IPS-NIHi7 (cell line): ENCODE results near the gene AGPAT2.
A peak's percentile ranks its signal among the peaks of the same experiment; 100 is the strongest.

Experiments
- DNase-seq: peaks from one replicate; pipeline ENCODE4 v3.0.0; 2012; ENCODE audit warnings: mixed read lengths; ENCODE audit errors: extremely low spot score

Gene AGPAT2

DNA sequence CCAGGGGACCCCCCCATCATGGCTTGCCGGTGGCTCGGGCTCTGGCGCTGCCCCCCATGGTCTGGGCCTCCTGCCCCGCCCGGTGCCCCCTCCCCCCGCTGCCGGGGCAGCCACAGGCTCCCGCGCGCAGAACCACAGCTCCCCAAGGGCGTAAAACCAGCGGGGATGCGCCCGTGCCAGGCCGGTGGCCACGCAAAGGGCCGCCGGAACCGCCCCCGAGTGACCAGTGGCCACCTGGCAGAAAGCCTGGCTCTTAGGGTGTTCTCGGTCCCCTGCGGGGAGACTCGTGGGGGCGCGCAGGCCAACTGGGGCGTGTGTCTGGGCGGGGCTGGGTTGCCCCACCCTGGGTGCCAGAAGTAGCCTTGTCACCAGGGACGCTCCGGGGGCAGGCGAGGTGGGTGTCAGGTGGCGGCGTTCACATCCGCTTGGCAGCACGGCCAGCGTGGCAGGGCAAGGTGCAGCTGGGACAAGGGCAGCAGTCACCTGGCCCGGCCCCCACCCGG, 515 bp upstream of the AGPAT2 start:
- DNase-seq: no peak

DNA sequence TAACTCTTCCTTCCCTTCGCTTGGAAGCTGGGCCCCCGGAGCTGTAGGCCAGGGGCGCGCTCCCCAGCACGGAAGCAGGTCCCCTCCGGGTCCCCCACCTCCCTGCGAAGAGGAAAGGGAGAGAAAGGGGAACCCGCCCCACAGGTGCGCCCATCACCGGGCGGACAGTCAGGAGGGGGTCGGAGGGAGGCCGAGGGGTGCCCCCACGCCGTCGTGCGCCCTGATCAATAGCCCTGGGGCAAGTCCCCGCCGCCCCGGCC, 793 bp downstream of the AGPAT2 start:
- no peak for DNase-seq

DNA sequence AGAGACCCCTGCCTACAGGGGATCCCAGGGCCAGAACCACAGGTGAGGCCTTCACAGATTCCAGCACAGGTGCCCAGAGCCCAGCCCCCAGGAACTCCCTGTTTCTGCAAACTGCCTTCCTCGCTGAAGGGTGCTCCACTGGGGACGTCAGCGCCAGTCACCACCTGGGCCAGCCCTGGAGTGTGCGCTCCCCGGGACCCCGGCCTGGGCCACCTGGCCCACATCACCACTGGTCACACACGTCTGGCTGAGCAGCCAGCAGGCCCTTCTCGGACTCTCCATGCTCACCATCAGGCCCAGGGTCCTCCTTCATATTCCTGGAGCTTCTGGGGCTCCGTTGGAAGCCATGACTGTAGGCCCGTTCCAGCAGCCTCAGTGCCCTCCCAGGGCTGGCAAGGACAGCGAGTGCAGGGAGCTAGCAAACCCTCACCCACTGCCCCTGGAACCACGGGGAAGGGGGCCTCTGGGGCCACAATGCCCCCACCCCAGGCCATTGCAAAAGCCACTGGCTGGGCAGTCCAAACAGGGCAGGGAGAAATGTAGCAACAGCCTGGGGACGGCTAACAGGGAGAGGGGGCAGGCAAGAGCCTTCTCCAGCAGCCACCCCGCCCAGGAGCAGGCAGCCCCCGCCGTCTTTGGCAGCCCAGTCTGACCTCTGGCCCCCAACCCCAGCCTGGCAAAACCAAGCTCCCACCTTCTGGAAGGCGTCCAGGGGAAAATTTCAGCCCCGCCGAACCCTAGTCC, 1.3 kb downstream of the AGPAT2 start:
- DNase-seq: no peak

DNA sequence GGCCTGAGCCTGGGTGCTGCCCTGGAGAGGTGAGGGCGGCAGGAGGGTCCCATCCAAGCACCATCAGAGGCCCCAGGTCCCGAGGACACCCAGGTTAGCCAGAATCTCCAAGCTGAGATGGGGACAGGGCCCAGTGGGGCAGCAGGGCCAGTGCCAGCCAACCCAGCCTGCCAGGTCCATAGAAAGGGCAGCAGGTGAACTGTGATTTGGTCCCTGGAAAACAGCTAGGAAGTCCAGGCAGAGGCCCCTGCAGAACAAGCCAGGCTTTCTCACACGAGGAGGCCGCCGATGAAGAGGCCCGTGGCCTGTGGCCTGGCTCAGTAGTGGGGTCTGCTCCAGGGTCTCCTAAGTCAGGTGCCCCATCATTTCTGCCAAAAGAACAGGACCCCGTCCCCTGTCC, 2.0 kb downstream of the AGPAT2 start:
- DNase-seq: no peak

DNA sequence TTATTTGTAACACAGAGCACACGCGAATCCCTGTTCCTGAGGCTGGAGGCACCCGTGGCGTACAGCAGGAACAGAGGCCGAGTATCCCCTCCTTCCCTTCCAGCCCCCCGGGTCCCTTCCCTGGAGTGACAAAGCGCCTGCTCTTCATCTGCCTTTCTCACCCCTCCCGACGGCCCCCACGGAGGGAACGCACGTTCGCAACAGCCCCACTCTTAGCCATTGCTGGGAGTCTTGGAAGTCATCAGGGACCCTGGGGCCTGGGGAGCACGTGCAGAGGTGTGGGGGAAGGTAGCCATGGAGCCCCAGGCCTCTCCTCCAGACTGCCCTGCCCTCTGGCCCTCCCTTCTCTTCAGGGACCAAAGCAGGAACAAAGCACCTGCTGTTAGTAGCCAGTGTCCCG, 2.5 kb downstream of the AGPAT2 start:
- DNase-seq: no peak

DNA sequence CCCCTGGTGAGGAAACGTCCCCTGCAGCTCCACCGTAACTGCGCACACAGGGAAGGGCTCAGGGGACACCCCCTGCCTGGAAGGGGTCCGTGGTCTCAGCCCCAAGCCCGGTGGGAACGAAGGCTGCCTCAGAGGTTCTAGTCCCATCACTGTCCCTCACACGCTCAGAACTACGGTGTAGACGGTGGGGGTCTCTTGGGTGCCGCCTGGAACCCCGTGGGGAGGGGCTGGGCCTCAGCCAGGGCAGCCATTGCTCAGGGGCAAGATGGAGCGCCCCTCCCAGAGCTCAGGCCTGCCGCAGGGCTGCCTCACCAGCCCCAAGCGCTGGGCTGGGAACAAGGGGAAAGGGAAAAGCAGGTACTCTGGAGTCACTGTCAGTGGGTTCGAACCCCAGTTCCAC, 2.9 kb downstream of the AGPAT2 start:
- DNase-seq: no peak

DNA sequence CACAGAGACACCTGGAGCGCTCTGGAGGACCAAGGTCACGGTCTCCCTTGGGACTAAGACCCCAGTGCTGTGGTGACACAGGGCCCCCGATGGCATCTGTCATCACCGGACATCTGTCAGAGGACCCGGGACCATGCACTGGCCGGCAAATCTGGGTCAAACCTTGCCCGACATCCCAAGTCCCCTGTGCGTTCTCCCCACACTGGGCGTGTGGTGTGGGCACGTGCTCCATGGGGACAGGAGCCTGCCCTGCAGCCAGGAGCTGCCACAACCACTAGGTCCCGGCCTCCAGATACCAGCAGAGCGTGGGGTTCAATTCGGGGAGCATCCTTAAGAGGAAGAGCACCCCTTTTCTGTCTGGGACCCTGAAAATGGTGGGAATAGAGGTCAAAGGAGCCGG, 3.5 kb downstream of the AGPAT2 start:
- no peak for DNase-seq

DNA sequence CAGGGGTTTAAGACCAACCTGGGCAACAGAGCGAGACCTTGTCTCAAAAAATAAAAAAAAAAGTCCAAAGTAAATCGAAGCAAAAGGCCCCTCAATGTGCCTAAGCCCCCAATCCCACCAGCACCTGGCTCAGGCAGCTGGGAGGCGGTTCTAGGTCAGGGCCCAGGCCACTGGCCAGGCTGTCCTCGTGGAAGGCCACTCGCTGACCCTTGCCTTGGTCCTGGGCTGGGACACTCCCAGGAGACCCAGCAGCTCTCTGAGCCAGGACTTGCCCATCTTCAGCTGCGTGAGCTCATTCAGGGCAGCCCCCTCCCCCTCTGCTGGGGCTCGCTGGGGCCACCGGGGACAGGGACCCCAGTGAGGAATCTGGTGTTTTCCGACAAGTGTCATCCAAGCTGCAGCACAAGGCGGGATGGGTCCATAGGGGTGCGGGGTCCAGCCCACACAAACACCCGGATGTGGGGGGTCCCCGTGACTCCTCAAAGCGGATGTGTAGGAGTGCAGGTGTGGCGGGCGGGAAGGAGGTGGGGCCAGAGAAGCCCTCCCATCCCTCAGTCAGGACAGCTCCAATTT, 4.0 kb downstream of the AGPAT2 start:
- no peak for DNase-seq

DNA sequence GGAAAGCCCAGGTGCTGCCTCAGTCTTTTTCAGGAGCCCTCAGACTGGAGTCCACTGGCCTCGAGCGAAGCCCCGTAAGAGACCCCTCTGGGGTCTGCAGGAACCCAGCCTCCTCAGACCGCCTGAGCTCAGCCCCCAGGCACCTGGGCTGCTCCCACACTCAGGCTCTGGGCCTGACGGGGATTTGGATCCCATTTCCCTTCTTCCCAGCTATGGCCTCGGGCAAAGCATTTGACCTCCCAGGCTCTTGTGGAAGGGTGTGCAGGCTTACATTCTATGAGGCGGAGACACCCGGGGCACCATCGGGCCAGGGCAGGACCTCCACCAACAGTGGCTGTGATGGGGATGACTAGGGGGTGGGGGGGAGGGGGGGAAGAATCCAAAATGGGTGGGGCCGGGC, 4.5 kb downstream of the AGPAT2 start:
- DNase-seq: no peak

DNA sequence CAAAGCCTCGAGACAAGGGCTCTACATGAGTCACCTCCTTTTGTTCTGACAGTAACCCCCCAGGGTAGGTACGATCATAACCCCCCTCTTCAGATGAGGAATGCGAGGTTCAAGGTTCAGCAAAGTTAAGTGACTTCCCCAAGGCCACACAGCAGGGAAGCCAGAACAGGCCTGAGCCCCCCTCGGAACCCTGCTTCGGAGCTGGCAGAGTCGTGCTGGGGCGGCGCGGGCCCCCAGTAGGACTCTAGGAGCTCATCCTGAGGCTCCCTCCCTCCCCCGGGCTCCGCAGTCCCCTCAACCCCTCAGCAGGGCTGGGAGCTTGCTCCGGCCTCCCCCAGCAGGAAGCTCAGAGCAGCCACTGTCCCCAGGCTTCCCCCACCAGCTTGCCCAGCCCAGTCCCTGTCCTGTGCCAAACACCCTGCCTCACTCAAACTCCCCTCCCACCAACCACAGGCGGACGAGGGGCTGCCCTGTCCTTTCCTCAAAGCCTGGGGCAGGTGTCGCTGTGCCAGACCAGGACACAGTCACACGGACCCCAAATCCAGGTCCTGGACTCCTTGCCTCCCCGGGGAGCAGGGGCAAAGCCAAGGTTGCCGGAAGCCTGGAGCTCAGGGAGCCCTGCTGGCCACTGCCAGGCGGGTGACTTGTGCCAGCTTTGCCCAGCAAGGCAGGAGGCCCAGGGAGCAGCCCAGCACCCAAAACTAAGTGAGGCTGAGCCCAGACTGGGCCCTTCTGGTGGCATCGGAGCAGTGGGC, 5.1 kb downstream of the AGPAT2 start:
- no peak for DNase-seq

DNA sequence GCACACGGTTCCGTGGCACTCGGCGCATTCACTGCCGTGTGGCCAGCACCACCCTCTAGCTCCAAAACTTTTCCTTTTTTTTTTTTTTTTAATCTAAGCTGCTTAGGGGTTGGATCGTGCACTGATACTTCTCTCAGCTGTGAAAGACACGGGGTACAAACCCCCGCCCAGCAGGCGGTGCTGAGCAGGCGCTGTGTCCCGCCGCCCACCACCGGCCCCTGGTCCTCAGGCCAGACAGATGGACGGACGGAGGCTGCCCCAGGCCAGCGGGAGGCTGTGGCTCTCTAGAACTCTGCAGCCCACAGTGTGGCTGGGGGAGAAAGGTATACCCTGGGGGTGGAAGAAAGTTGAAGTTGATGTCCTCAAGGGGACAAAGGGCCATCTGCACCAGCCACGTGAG, 6.2 kb downstream of the AGPAT2 start:
- DNase-seq: no peak

DNA sequence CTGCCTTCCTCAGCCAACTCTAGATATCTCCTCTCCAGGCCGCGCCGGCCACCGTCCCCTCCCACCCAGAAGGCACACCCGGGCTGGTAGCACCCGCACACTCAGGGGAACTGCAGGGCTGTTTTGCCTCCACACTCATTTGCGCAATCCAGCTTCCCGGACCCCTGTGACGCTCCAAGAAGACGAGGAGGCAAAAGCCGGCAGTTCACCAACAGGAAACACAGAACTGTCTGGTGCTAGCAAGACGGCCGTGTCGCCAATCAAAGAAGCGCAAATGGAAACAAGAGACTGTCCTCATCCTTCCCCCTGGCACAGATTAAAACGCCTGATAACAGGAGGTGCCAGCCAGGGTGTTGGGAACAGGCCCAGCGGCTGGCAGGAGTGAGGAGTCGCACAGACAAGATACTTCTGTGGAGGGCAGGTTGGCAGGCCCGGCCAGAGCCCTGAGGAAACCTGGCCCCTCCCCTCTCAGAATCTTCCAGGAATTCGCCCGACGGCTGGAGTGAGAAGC, 7.8 kb downstream of the AGPAT2 start:
- no peak for DNase-seq

DNA sequence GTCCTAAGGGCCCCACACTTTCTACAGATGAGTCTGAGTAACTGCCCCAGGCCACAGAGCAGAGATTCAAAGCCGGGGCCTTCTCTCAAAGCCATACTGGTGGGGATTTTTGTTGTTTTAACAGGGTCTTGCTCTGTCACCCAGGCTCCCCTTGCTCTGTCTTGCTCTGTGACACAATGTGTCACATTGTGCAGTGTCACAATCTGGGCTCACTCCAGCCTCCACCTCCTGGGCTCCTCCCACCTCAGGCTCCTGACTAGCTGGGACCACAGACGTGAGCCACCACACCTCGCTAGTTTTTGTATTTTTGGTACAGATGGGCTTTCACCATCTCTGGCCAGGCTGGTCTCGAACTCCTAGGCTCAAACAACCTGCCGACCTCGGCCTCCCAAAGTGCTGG, 8.6 kb downstream of the AGPAT2 start:
- no peak for DNase-seq

DNA sequence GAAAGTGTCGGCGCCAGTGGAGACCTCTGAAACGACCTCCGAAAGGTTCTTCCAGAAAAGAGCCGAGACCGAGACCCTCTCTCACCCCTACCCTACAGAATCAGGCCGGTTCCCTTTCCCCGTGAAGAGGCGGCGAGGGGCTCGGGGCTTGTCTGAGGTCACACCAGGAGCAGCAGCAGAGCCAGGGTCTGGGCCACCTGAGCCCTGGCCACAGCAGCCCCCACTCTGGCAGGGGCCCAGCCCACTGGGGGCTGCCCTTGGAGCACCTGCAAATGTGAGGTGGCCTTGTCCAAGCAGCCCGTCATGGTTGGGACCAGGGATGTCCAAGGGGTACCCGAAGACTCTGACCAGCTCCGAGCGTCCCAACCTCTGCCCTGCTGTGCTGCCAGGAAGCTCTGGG, 9.2 kb downstream of the AGPAT2 start:
- no peak for DNase-seq

DNA sequence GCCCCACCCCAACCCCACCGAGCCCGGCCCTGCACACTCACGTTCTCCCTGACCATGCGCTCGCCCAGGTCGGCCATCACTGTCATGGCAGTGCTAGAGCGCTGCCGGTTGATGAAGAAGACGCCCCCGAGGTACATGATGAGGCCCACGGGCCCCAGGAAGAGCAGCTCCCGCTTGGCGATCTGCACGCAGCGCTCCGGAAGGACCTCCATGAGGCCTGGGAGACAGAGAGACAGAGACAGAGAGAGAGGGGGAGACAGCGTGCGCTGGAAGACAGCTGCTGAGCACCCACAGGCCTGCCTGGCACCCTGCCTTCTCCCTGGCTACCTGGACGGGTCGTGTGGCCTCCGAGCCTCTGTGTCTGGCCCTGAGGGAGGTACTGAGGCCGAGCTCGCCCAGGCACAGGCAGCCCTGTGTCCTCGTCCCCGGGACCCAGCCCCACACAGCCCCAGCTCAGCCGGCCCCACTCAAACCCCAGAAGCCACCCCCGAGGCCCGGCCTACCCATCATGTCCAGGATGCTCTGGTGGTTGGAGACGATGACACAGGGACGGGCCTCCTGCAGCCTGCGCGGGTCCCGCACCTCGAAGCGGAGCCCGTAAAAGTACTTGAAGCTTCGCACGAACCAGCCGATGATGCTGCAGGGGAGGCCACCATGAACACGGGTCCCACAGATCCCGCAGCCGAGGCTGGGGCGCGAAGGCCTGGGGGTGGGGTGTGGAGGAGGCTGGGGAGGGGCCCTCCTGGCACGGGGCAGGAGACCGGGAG, 10.2 kb downstream of the AGPAT2 start:
- no peak for DNase-seq

DNA sequence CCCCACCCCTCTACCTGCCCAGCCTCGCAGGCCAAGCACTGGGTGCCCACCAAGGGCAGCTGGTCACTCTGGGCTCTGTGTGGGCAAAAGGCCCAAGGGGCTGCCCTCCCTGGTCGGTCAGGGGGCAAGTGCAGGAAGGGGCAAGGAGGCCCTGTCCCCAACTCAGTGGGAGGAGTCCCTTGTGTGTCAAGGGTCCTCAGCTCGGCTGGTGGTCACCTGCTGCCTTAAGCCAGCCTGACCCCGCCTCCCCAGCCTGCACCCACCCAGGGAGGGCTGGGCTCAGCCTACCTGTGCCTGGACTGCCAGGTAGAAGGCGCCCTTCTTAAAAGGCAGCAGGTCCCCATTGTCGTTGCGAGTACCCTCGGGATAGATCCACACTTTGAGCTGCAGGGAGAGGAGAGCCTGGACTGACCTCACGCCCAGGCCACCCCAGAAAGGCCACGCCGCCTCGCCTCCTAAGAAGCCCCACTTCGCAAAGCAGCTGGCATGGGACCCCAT, 10.9 kb downstream of the AGPAT2 start:
- DNase-seq: no peak

DNA sequence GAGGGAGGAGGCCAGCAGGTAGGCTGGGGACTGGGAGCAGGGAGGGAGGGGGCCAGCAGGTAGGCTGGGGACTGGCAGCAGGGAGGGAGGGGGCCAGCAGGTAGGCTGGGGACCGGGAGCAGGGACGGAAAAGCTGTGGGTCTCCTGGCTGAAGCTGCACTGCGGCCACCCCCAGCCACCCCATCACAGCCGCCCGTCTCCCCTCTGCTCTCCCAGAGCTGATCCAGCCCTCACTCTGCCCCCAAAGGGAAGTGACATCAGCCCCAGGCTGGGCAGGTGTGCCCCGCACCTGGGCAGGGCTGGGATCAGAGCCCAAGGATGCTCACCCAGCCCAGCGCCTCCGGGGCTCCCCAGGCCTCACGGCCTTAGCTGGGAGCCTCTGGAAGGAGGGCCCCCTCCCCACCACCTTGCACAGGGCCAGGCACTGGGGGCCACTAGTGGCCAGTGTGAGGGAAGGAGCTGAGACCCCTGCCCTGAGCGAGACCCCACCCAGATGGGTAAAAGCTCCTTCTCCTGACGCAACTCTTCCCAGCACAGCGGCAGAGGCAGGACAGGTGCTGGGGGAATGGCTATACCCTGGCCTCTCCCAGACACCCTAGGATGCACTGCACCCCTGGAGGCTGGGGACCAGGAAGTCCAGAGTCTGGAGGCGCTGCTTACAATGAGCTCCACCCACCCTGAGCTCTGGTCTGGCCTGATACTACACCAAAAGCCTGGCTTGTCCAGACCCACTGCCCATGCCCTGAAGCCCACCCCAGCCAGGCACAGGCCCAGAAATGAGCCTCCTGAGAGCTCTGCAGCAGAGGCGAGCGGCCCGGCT, 11.6 kb downstream of the AGPAT2 start:
- no peak for DNase-seq

DNA sequence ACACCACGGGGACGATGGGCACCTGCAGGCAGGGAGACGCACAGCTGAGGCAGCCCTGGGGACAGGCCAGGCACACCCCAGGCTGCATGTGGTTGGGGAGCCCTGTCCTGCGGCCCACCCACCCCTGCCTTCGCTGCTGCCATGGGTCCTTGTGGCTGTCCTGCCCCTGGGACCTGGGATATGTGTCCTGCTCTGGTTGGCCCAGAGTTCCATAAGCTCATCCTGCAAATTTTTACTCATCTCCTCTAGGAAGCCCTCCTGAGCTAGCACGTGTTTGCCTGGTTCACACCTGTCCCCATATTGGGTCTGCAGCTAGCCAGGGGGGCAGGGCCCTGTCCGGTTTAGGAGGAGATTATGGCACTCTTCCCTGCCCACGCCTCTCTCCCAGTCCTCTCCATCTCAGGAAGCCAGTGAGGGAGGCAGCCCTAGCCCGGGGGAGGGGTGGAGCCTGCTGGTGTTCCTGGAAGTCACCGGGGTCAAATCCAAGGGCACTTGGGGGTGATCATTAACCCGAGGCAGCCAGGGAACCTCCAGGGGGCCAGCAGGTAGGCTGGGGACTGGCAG, 12.4 kb downstream of the AGPAT2 start:
- peak; percentile 71 for DNase-seq

DNA sequence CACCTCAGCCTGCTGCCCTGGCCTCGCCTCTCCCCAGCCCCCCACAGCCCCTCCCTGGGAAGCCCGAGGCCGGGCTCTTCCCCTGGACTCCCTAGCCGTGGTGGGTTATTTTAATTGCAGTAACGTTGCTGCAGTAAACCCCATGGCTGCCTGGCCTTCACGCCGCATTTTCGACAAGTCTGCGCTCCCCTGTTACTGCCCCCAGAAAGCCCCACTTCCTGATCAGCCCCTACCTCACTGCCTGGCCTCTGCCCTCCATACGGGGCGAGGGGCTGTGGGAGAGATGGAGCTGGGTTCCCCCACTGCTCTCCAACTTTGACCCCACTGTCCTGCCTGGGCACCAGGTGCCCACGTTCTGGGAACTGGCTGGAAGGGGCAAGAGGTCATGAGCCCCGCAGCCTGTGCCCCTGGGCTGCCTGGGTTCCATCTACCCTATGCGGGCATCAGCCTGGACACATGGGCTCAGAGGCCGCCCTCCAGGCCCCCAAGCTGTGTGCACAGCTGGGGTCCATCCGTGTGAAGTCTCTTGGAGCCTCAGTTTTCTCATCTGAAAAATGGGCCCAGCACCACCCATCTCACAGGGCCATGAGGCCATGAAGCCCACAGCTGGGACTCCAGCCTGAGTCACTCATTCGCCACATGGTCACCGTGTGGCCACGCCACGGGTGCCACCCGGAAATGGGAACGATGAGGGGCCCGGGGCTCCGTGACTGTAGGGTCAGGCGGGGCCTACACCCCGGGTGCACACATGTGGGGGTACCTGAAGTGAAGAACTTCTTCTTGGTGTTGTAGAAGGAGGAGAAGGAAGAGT, 13.1 kb downstream of the AGPAT2 start:
- no peak for DNase-seq
